Measurements from ENCODE around the gene RIMOC1.

The RIMOC1 gene

DNA sequence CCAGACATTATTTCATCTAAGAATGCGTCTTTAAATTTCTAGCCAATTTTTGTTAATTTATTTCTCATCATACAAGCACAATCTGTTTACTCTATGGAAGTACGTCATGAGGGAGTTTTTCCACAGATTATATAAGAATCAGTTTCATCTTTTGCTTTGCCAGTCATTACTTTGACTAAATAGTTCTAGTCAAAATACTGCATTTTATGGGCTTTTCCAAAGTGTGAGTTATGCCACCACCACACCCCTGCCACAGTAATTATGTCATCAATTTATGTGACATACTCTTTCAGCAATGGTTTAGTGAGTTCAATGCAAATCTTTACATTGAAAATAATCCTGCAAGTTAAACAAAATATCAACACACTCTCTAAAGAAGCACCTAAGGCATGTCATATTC, 2.0 kb downstream of the RIMOC1 start:
- Histone ChIP-seq H4K20me1 (ENCODE audit: insufficient read depth) (0 out of 2 replicates have a peak, but pooled peaks cover 3% of the 10 kb centered on the region), H3K27ac (no peak overlapping the region), H3K4me3 (IDR thresholded peaks at IDR 0.05; ENCODE audit: insufficient read depth, low read depth, low read length) (no peak overlapping the region), H3K4me2 (no peak overlapping the region), H3K79me2 (ENCODE audit: insufficient read depth, low read depth) (peaks cover 25% of the 10 kb centered on the region; the same call in 1 of the 2 replicates), H3K27me3 (ENCODE audit: insufficient read depth, low read depth) (no peaks in the 10 kb centered on the region), H3K4me1 (ENCODE audit: low read depth, poor library complexity, severe bottlenecking) (peaks cover 25% of the 10 kb centered on the region), H3K36me3 (ENCODE audit: insufficient read depth) (0 out of 2 replicates have a peak, but pooled peaks cover 4% of the 10 kb centered on the region), H3K9ac (no peak overlapping the region), H2AFZ (ENCODE audit: low read depth) (no peak overlapping the region)
- TF ChIP-seq, protein P1, sequence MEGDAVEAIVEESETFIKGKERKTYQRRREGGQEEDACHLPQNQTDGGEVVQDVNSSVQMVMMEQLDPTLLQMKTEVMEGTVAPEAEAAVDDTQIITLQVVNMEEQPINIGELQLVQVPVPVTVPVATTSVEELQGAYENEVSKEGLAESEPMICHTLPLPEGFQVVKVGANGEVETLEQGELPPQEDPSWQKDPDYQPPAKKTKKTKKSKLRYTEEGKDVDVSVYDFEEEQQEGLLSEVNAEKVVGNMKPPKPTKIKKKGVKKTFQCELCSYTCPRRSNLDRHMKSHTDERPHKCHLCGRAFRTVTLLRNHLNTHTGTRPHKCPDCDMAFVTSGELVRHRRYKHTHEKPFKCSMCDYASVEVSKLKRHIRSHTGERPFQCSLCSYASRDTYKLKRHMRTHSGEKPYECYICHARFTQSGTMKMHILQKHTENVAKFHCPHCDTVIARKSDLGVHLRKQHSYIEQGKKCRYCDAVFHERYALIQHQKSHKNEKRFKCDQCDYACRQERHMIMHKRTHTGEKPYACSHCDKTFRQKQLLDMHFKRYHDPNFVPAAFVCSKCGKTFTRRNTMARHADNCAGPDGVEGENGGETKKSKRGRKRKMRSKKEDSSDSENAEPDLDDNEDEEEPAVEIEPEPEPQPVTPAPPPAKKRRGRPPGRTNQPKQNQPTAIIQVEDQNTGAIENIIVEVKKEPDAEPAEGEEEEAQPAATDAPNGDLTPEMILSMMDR (conservative IDR thresholded peaks at IDR 0.05; ENCODE audit: low read depth, low read length): no peak

DNA sequence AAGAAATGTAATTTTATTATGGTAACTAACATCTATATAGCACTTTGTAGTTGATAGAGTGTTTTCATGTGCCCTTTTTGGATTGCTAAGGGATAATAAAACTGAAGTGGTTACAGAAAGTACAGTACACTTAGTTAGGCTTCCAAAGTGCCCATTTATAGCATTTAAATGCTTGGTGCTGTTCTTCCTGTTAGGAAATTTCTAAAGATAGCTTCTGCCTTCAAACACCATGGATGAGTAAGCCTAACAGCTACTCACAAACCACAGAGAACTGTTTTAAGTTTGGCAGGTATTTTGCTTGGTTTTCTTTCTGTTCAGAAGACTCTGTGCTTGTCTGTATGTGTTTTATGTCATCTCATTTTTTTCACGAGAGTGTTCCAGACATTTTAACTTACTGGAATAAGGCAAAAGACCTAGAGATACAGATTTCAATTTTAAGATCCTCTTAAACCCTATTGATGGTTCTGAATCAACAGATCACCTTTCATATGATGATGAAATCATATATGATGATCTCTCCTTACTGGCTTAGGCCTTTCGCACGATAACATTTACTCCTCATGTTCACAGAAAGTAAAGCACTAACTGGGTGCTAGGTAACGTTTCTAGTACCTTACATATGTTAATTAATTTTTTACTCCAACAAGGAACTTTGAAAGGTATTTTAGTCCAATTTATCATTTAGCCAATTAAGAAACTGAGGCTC, 4.4 kb downstream of the RIMOC1 start:
- no peak overlapping the region for H3K27ac ChIP-seq
- no peak overlapping the region for H3K4me3 ChIP-seq (IDR thresholded peaks at IDR 0.05; ENCODE audit: insufficient read depth, low read depth, low read length)
- 0 out of 2 replicates have a peak, but pooled peaks cover 3% of the 10 kb centered on the region for H4K20me1 ChIP-seq (ENCODE audit: insufficient read depth)
- peaks cover 12% of the 10 kb centered on the region for H3K4me1 ChIP-seq (ENCODE audit: low read depth, poor library complexity, severe bottlenecking)
- peaks cover 25% of the 10 kb centered on the region; the same call in 1 of the 2 replicates for H3K79me2 ChIP-seq (ENCODE audit: insufficient read depth, low read depth)
- TF ChIP-seq, protein P1 (conservative IDR thresholded peaks at IDR 0.05; ENCODE audit: low read depth, low read length): no peak
- H3K36me3 ChIP-seq (ENCODE audit: insufficient read depth): 0 out of 2 replicates have a peak, but pooled peaks cover 4% of the 10 kb centered on the region
- no peak overlapping the region for H3K4me2 ChIP-seq
- H3K9ac ChIP-seq: no peak overlapping the region
- H2AFZ ChIP-seq (ENCODE audit: low read depth): no peak overlapping the region
- no peaks in the 10 kb centered on the region for H3K27me3 ChIP-seq (ENCODE audit: insufficient read depth, low read depth)

DNA sequence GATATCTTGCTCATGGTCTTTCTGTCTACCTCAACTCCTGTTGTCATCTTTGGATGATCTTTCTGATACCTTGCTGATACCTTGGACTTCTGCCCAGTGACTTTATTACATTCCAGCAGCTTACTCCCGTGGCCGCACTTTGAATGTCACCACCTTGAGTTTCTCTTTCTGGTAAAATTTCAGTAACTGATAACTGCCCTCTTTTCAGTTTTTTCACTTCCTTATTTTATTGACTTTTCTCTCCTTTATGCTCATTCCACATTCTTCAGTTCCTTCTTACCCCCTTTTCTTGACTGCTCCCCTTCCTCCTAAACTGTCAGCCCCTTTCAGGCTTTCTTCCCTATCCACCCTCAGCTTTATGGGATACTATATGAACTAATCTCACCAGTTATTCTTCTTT, 14.0 kb downstream of the RIMOC1 start:
- TF ChIP-seq, protein P1 (conservative IDR thresholded peaks at IDR 0.05; ENCODE audit: low read depth, low read length): no peak
- H3K27ac ChIP-seq: no peak overlapping the region
- H3K4me1 ChIP-seq (ENCODE audit: low read depth, poor library complexity, severe bottlenecking): peaks cover 11% of the 10 kb centered on the region
- no peak overlapping the region for H2AFZ ChIP-seq (ENCODE audit: low read depth)
- no peak overlapping the region for H3K9ac ChIP-seq
- no peaks in the 10 kb centered on the region for H3K27me3 ChIP-seq (ENCODE audit: insufficient read depth, low read depth)
- H3K79me2 ChIP-seq (ENCODE audit: insufficient read depth, low read depth): no peaks in the 10 kb centered on the region
- H3K36me3 ChIP-seq (ENCODE audit: insufficient read depth): no peaks in the 10 kb centered on the region
- H4K20me1 ChIP-seq (ENCODE audit: insufficient read depth): no peaks in the 10 kb centered on the region
- H3K4me3 ChIP-seq (IDR thresholded peaks at IDR 0.05; ENCODE audit: insufficient read depth, low read depth, low read length): no peak overlapping the region
- no peak overlapping the region for H3K4me2 ChIP-seq

DNA sequence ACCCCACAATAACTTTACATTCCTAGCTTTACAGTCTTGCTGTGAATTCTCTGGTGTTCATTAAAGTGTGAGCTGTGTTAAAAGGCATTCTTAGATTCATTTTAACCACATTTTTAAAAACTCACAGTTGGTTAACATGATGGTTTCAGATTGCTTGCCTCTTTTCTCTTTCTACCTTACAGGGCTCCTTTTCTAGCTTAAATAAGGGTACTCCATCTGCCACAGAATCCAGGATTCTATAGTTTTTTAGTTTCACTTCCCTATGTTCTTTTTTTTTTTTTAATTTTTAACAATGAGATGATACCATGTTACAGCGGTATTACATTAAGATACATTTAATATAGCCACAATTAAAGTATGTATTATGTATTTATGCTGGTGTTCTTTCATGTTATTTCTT, 17.0 kb downstream of the RIMOC1 start:
- Histone ChIP-seq H3K9ac (no peak overlapping the region), H3K4me2 (no peak overlapping the region), H3K27ac (no peak overlapping the region), H3K4me3 (IDR thresholded peaks at IDR 0.05; ENCODE audit: insufficient read depth, low read depth, low read length) (no peak overlapping the region), H3K27me3 (ENCODE audit: insufficient read depth, low read depth) (no peaks in the 10 kb centered on the region), H3K36me3 (ENCODE audit: insufficient read depth) (no peaks in the 10 kb centered on the region), H4K20me1 (ENCODE audit: insufficient read depth) (no peaks in the 10 kb centered on the region), H2AFZ (ENCODE audit: low read depth) (no peak overlapping the region), H3K4me1 (ENCODE audit: low read depth, poor library complexity, severe bottlenecking) (peaks cover 22% of the 10 kb centered on the region), H3K79me2 (ENCODE audit: insufficient read depth, low read depth) (no peaks in the 10 kb centered on the region)
- TF ChIP-seq, protein P1 (conservative IDR thresholded peaks at IDR 0.05; ENCODE audit: low read depth, low read length): no peak

Measured in KMS-11 (cell line).